Measurements from ENCODE around the gene PCLAF. TPM values are rescaled to one million over a fixed set of nuclear protein-coding genes. Genes with fewer than 3 reads are reported as not detected.
"Not testable (repeated sequence)": the region's sequence is repeated elsewhere in the genome, so short reads cannot be mapped to it uniquely, and the experiment has no call there.

Gene PCLAF
- total RNA-seq, 1 donor from 2014 or later, result 12.0 TPM

DNA sequence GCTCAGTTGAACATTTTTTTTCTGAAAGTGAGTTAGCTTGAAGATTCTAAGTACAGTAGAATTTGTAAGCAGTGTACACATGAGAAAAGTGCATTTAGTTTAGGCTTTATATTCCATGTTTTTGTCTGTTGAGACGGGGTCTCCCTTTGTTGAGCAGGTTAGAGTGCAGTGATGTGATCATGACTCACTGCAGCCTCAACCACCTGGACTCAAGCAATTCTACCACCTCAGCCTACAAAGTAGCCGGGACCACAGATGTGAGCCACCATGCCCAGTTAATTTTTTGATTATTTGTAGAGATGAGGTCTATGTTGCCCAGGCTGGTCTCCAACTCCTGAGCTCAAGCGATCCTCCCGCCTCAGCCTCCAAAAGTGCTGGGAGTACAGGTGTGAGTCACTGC, 20.0 kb downstream of the PCLAF start:
- no peak for DNase-seq

DNA sequence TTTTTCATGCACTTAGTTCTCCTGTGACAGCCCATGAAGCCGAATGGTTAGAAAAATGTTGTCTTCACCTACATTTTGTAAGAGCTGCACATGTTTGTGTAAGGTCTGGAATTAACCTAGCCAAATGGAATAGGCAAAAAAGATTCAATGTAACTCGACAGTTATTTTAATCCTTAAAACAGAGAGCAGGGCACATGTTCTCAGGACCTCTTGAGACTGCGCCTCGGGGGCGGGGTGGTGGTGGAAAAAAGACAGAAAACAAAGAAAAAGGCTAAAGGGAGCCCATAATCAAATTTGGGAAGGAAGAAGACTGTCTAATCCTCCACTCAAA, 24.6 kb downstream of the PCLAF start:
- no peak for DNase-seq

GRCh38 chr15:64355944-64356709, 25.1 kb downstream of the PCLAF start, which contains the start of gene CSNK1G1:
Gene CSNK1G1, minus strand, starts transcription at chr15:64356173. Its CDS starts 55,674 bp downstream, at chr15:64300499.
- DNase-seq, result peak; percentile 99

DNA sequence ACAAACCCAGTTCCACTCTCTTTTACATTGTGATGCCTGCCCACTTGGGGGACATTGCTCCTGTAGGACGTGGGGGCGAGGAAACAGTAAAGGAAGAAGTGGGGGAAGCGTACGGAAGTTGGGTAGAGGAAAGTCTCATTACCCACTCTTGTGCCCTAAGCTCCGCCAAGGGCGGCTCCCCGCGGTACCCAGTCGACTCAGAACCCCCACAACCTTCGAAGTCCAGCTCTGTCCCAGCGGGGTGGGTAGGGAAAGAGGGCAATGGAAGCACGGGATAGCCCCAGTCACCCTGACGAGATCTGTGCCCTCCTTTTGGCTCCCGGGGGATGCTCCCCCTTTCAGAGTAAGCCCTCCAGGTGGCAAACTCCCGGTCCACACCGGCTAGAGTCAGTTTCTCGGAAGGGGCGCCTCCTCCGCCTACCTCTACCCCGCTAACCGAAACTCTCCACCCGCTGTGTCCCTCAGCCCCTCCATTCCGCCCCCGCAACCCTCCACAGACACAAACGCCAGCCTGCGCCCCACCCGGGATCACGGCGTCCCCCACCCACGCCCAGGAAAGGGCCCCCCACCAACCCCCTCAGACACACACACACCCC, 25.8 kb downstream of the PCLAF start:
- peak; percentile 33 for DNase-seq

- DNase-seq, result no peak
Observed at GRCh38 chr15:64354688-64355344, 26.4 kb downstream of the PCLAF start.

DNA sequence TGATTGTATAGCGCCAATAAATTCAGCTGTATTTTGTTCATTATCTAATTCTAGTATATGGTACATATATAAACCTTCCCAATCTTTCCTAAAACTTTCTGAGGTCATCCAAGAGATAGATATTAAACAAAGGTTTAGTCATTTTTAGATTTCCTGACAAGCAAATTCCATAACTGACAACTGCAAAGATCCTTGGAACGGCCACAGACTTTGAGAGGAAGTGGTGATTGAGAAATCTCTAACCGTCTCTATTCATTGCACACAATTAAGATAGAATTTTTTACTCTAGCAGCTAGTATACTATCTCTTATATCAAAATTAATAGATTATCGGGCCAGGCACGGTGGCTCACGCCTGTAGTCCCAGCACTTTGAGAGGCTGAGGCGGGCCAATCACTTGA, 30.0 kb downstream of the PCLAF start:
- no peak for DNase-seq

DNA sequence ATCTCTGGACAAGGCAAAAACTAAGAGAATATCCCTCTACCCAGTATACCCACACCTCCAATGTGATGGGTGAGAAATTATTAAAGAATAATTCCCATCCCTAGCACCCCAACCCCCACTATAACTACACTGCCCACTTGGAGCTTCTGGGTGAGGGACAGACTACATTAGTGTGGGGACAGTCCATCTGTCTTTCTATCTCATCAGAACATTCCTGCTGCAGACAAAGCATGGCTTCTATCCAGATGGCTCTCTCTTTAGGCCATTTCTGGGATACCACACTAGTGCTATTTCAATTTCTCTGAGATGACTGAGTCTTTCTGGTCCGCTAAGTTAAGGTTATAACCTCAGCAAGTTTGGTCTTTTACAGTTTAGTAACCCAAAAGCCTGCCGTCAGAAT, 31.9 kb downstream of the PCLAF start:
- DNase-seq, result no peak

- no peak for DNase-seq
Observed at GRCh38 chr15:64348455-64348854, 32.8 kb downstream of the PCLAF start.

DNA sequence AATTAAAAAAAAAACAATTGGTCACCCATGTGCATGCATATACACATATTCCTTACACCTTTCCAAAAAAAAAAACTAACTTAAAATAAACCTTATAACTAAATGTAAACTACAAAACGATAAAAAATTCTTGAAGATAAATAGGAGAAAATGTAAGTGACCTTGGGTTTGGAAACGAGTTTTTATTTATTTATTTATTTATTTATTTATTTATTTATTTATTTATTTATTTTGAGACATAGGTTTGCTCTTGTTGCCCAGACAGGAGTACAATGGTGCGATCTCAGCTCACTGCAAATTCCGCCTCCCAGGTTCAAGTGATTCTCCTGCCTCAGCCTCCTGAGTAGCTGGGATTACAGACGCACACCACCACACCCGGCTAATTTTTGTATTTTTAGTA, 35.0 kb downstream of the PCLAF start:
- not testable (repeated sequence) for DNase-seq

GRCh38 chr15:64344651-64345294, 36.5 kb downstream of the PCLAF start:
- DNase-seq, result no peak

DNA sequence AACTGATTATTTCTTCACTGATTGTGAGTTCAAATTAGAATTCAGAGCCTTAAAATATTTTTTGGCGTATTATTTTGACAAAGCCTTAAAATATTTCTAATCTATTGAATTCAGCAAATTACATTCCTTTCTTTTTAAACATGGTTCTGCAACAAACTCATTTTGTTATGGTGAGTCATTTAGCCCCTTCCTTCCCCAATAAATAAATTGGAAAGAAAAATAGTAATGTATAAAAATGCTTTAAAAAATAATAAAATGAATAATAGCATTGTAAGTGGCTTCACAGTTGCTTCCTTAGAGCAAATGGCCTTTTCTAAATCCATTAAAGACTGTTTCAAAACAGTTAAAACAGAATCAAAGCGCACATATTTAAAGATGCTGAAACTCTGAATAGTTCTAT, 37.4 kb downstream of the PCLAF start:
- DNase-seq, result no peak

- no peak for DNase-seq
Observed at GRCh38 chr15:64343222-64343621, 38.0 kb downstream of the PCLAF start.

DNA sequence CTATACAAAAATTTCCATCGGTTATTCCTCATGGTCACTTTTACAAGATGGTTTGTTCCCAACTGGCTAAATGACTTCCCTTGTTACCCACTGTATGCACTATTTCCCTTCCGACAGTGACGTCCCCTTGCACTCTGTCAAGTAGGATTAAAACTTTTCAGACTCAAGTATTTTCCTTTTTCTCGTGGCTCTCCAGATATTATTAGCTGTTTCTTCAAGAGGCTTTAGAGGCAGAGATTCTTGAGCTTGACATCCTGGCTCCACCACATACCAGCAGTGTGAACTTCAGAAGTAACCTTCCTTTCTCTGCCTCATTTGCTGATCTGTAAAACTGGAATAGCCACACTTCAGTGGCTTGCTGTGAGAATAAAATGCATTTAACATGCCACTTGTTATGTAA, 39.3 kb downstream of the PCLAF start:
- DNase-seq, result no peak

DNA sequence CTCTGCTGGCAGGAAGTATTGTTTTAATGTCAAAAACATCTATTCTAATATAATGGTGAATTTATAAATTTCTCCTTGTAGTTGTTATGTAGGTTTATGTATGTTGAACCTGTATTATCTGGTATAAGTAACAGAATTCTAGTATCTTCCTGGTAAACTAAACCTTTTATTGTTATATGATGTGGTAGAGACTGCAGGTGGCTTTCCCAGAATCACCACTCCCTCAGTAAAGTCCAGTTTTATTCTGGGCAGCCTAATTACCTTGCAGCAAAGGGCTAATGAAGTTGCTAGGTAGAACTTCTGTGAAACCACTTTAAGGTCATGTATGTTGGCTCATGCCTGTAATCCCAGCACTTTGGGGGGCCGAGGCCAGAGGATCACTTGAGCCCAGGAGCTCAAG, 40.9 kb downstream of the PCLAF start:
- no peak for DNase-seq

- peak; percentile 18 for DNase-seq
Observed at GRCh38 chr15:64337761-64338160, 43.5 kb downstream of the PCLAF start.

DNA sequence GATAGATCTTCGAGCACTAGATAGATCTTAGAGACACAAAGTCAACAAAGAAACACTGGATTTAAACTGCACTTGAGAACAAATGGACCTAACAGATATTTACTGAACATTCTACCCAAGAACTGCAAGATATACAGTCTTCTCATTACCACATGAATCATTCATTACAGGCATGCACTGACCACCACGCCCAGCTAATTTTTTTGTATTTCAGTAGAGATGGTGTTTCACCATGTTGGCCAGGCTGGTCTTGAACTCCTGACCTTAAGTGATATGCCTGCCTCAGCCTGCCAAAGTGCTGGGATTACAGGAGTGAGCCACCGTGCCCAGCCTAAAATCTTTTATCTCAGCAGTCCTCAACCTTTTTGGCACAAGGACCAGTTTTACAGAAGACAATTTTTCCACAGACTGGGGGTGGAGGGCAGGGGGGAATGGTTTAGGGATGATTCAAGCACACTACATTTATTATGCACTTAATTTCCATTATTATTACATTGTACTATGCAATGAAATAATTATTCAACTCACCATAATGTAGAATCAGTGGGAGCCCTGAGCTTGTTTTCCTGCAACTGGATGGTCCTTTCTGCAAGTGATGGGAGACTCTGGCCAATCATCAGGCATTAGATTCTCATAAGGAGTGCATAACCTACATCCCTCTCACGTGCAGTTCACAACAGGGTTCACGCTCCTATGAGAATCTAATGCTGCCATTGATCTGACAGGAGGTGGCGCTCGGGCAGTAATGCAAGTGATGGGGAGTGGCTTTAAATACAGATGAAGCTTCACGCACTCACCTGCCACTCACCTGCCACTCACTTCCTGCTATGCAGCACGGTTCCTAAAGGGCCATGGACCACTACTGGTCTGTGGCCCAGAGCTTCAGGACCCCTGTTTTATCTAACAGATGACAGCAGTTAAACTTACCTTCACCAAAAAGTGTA, 47.0 kb downstream of the PCLAF start:
- DNase-seq, result no peak

GRCh38 chr15:64333516-64333915, 47.7 kb downstream of the PCLAF start:
- no peak for DNase-seq

GRCh38 chr15:64331668-64332067, 49.6 kb downstream of the PCLAF start:
- not testable (repeated sequence) for DNase-seq

DNA sequence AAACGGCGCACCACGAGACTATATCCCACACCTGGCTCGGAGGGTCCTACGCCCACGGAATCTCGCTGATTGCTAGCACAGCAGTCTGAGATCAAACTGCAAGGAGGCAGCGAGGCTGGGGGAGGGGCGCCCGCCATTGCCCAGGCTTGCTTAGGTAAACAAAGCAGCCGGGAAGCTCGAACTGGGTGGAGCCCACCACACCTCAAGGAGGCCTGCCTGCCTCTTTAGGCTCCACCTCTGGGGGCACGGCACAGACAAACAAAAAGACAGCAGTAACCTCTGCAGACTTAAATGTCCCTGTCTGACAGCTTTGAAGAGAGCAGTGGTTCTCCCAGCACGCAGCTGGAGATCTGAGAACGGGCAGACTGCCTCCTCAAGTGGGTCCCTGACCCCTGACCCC, 54.3 kb downstream of the PCLAF start:
- DNase-seq, result not testable (repeated sequence)

GRCh38 chr15:64326458-64326857, 54.8 kb downstream of the PCLAF start:
- DNase-seq, result not testable (repeated sequence)

DNA sequence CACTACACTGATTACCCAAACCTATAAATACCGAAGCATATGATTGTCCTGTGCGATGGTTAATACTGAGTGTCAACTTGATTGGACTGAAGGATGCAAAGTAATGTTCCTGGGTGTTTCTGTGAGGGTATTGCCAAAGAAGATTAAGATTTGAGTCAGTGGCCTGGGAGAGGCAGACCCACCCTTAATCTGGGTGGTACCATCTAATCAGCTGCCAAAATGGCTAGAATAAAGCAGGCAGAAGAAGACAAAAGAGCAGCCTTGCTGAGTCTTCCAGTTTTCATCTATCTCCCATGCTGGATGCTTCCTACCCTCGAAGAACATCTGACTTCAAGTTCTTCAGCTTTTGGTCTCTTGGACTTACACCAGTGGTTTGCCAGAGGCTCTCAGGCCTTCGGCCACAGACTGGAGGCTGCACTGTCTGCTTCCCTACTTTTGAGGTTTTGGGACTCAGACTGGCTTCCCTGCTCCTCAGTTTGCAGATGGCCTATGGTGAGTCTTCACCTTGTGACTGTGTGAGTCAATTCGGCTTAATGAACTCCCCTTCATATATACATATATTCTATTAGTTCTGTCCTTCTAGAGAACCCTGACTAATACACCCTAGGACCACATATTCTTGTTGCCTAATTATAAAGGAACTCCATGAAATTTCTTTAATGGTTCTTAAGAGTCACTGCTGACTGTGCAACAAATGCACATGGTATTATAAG, 56.9 kb downstream of the PCLAF start:
- no peak for DNase-seq
